Uterus (tissue), 2 donors: ENCODE results near the gene PTK7.

Experiments used
- CTCF ChIP-seq, 4 experiments: fragments of 200-600 bp in 2 of 4; fragments of 450-650 bp in 2 of 4; sonication (generic) in 2 of 4; IDR thresholded peaks; one replicate each; pipeline ENCODE4 v1.5.1; 2016 to 2019; ENCODE audit warnings: antibody characterized with exemption in 4 of 4, mild to moderate bottlenecking in 2 of 4, moderate library complexity in 1 of 4
- POLR2A ChIP-seq, 2 donors: fragments of 450-650 bp; IDR thresholded peaks; one replicate each; pipeline ENCODE4 v1.6.1; 2016; ENCODE audit warnings: antibody characterized with exemption in 2 of 2, mild to moderate bottlenecking in 1 of 2, moderate library complexity in 1 of 2

GRCh38 chr6:43180058-43180457 lies 103.9 kb downstream of the PTK7 start:
- TF ChIP-seq CTCF (IDR thresholded peaks at IDR 0.05) = no peak
- no peak for TF ChIP-seq POLR2A (IDR thresholded peaks at IDR 0.05)
